HG02981 (cell line): ENCODE data around the gene SUPT5H.
A peak's percentile ranks its signal among the peaks of the same experiment; 100 is the strongest.

Experiments used
- ATAC-seq: cut with Tn5 transposase; IDR thresholded peaks from one replicate; pipeline ENCODE4 v1.9.1; 2021; ENCODE audit warnings: mild to moderate bottlenecking, moderate library complexity; ENCODE audit not compliant: unreplicated experiment

Gene SUPT5H

GRCh38 chr19:39409208-39410016 is 36.0 kb upstream of the SUPT5H start:
- ATAC-seq, result no peak

- ATAC-seq, result no peak
These were observed 35.2 kb upstream of the SUPT5H start for GRCh38 chr19:39410017-39410830.

- ATAC-seq, result no peak
These were observed 34.6 kb upstream of the SUPT5H start for GRCh38 chr19:39410831-39411080.

GRCh38 chr19:39411081-39411831 is 34.1 kb upstream of the SUPT5H start:
- ATAC-seq, result no peak

GRCh38 chr19:39411832-39412099 is 33.6 kb upstream of the SUPT5H start:
- peak; percentile 22 for ATAC-seq

GRCh38 chr19:39412100-39412866 is 33.1 kb upstream of the SUPT5H start, which contains the start of gene PLEKHG2:
Gene PLEKHG2 (plus strand): TSS chr19:39412669. CDS start chr19:39414087, 1,418 bp downstream.
- ATAC-seq, result peak; percentile 55

GRCh38 chr19:39412867-39413271 is 32.5 kb upstream of the SUPT5H start:
- ATAC-seq, result no peak

- no peak for ATAC-seq
These were observed 32.0 kb upstream of the SUPT5H start for GRCh38 chr19:39413272-39413910.

GRCh38 chr19:39413911-39414608 is 31.3 kb upstream of the SUPT5H start:
- ATAC-seq, result no peak

- ATAC-seq, result no peak
These were observed 30.0 kb upstream of the SUPT5H start for GRCh38 chr19:39415111-39416046.

GRCh38 chr19:39416152-39417120 is 28.9 kb upstream of the SUPT5H start:
- ATAC-seq, result no peak

- ATAC-seq, result no peak
These were observed 27.8 kb upstream of the SUPT5H start for GRCh38 chr19:39417463-39418181.

- no peak for ATAC-seq
These were observed 26.4 kb upstream of the SUPT5H start for GRCh38 chr19:39419003-39419402.

GRCh38 chr19:39420769-39421168 is 24.6 kb upstream of the SUPT5H start:
- ATAC-seq, result no peak

- no peak for ATAC-seq
These were observed 23.4 kb upstream of the SUPT5H start for GRCh38 chr19:39422020-39422419.

- ATAC-seq, result no peak
These were observed 21.9 kb upstream of the SUPT5H start for GRCh38 chr19:39423258-39424086.
